Fibroblast of skin of left quadriceps (primary cell): Measurements from ENCODE around the gene HDAC8.
"Not testable (repeated sequence)": the region's sequence is repeated elsewhere in the genome, so short reads cannot be mapped to it uniquely, and the experiment has no call there.

Source experiments
- DNase-seq, 2 experiments: peaks; one replicate each; pipeline ENCODE4 v3.0.0-alpha.2; 2013; ENCODE audit warnings: low read depth in 2 of 2

Gene HDAC8

DNA sequence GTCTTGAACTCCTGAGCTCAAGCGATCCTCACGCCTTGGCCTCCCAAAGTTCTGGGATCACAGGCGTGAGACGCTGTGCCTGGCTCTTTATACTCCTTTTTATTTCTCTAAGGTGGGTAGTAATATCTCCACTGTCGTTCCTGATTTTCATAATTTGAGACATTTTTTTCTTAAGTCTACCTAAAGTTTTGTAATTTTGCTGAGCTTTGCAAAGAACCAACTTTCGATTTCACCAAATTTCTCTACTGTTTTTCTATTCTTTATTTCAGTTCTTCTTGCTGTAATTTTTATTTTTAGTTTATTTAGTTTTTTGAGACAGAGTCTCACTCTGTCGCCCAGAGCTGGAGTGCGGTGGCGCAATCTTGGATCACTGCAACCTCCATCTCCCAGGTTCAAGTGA lies 196.5 kb downstream of the HDAC8 start:
- no peak for DNase-seq

DNA sequence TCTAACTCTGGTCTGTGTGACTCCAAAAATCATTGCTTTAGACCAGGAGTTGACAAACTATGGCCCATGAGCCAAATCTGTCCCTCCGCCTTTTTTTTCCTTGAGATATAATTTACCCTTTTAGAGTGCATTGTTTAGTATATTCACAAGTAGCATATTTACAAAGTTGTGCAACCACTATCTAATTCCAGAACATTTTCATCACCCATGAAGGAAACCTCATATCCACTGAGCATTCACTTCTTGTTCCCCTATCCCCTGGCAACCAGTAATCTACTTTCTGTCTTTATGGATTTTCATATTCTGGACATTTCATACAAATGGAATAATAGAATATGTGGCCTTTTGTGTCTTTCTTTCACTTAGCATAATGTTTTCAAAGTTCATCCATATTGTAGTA lies 199.5 kb downstream of the HDAC8 start:
- no peak for DNase-seq

DNA sequence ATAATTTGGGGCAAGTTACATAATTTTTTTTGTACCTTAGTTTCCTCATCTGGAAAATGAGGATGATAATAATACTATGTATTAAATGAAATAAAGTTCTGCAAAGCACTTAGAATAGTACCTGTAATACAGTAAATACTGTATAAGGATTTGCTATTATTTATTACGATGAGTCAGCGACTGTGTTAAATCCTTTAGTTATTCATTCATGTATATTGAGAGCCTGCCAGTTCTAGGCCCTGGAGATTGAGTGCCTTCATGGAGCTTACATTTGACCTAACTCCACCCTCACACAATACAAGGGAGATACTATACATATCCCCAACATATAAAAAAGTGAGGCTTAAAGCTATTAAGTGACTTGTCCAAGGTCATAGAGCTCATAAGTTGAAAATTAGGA lies 199.9 kb downstream of the HDAC8 start:
- no peak for DNase-seq

DNA sequence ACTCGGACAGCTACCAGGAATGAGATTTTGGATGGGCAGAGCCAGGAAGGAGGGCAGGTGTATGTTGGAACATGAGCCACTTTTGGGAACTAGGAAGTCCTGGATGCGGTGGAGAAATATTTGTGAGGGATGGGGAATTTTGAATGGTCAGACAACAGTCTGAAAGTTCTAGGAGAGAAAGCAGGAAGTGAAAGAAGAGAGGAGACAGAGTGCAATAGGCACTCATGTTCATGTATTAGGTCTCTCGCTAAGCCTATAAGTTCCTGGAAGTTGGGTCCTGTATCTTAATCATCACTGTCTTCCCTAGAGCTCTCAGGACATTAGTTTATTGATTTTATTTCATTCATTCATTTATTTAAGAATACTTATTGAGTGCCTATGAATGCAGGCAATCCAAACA lies 201.2 kb downstream of the HDAC8 start:
- no peak for DNase-seq

DNA sequence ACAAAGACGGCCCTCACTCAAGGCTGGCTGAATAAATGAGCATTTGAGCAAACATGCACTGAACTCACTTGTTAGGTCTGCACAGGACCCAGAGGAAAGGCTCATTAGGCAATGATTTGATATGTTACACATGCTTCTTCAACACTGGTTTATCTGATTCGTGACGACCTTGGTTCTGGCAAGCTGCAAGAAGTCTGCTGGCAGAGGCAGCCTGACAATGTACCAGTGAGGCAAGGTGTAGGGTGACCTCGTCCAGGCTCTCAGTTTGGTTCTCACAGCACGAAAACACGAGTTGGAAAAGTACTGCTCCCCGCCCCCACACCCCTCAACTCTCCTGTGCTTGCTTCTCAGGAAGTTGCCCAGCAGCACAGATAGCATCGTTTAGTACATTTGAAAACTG lies 203.8 kb downstream of the HDAC8 start:
- no peak for DNase-seq

DNA sequence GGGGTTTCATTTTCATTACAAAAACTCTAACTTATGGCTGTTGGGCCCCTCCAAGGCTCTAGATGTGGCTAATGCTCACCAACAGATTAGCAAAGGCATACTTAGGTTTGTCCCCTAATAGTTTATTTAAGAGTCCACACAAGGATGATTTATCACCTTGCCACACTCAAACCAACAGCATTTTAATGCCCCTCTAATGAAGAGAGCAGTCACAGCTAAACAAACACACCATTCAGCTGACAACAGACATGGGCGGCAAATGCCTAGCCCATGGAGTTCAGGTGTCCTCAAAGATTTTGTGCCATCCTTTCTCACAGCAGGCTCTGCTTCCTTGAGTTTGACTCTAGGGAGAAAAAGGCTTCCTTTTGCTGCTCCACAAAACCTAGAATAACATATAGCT lies 205.1 kb downstream of the HDAC8 start:
- DNase-seq, result no peak

DNA sequence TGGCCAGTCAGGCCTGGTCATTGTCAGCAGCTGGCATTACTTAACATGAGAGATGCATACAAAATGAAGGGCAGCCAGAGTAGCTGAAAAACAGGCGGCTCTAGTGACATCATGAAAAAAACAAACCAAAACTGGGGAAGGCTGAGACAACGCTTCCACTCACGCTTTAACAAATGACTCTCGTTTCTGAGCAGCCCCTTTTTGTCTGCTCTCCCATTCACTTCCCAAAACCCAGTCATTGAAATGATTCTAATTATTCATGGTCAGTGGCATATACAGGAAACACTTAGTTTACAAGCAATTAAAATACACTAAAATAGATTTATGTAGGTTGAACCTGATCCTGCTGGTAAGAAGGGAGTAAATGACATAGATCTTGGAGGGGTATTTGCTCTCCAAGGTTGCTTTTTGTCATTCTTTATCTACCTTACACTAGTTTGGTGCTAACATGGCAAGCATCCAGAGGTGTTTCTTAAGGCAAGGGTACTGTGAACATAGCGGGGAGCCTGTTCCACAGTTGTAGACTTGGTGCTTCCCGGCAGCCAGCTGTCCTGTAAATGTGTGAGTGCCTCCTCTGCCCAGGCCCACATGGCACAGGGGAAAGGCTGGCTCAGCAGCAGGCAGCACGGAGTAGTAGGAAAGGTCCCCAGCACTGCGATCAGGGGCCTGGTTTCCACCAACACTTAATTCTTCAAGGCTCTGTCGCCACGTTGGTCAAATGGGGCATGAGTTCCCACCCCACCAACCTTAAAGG lies 205.8 kb downstream of the HDAC8 start:
- DNase-seq, result no peak

DNA sequence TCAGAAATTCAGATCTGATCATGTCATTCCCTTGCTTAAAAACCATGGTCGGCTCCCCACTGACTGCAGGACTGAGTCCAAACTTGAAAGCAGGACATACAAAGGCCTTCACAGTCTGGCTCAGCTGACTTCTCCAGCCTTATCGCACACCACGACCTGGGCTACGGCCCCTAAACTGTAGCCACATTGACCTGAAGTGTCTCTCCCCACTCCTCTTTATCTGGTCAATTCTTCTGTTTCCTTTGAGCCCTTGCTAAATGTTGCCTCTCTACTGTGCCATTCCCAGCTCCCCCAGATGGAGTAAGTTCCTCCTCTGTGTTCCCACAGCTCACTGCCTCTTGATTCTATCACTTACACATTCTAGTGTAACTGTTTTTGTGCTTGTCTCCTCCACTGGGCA lies 206.5 kb downstream of the HDAC8 start:
- DNase-seq, result no peak

DNA sequence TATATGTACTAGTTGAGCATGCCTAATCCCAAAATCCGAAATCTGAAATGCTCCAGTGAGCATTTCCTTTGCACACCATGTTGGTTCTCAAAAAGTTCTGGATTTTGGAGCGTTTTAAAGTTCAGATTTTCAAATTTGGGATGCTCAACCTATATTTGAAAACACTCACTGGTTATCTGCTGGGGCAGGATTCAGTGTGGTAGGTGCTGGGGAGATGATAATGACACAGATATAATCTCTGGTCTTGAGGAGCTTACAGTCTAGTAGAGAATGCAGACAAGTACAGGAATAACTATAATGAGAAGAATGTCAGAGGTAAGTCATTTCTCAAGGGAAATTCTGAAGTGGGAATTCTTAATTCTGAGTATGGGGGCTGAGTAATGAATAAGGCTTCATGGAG lies 207.5 kb downstream of the HDAC8 start:
- DNase-seq, result no peak

DNA sequence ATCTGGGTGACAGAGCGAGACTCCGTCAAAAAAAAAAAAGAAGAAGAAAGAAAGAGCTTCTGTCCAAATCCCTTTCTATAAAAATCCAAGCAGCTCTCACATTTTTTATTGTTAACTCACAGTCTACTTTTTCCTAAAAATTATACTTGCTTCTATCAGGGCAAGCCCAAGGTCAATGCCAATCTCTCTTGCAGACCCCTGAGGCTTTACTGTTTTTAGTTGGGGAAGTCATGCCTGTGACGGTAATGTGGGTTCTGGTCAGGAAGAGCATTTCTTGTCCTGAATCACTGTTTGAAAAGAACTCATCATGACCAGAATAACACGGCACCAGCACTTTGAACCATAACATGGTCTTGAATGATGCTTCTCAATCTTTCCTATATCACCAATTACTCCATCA lies 212.3 kb downstream of the HDAC8 start:
- DNase-seq, result no peak

DNA sequence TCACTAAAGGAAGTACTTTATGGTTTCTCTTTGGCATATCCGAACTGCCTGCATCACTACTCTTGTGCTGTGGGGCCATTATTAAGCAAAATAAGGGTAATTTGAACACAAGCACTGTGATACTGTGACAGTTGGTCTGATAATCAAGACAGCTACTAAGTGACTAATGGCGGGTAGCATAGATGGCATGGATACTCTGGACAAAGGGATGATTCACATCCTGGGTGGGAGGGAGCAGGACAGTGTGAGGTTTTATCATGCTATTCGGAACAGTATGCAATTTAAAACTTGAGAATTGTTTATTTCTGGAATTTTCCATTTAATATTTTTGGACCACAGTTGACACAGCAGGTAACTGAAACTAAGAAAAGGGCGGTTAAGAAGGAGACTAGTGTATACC lies 214.3 kb downstream of the HDAC8 start:
- no peak for DNase-seq

DNA sequence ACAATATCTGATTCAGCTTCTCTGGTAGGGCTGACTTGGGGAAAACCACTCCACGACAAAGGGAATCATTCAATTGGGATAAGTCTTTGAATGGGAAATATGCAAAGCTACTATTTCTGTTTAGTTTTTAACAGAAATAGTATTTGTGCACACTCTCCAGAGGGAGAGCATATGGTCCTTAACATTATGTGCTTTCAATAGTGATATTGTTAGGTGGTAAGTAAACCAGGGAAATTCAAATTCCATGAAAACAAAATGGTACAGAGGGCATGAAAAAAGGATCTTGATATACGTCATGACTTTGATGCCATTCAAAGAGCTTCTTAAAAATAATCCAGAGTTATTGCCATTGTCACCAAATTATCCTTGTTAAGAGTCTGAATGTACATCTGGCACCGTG lies 219.9 kb downstream of the HDAC8 start:
- no peak for DNase-seq

DNA sequence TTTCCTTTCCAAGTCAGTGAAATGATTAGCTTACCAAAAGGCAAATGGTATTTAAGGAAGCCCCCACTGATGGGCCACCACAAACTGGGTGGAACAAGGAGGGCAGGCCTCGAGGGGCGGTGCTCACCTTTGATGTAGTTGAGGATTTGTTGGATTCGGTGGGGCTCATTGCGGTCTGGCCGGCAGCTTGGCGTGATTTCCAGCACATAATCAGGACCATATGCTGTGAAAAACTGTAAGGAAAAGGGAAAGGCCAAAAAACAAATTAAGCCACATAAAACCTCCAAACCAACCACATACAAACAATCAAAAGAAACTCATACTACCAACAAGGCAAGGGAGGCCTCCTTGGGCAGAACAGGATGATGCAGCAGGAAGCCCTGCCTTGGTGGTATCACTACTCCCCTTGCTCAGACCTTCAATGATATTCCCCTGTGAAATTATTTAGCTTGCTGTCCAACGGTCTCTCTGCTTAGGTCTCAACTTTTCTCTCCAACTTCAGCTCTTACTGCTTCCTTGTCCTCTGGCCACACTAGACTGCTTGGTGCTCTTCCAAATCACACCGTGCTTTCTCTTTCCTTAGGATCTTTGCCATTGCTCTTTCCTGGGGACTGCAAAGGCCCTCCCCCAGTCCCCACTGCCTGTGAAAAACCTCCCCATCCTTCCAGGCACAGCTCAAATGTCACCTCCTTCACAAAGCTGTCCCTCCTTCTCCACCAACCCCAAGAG lies 220.9 kb downstream of the HDAC8 start:
- DNase-seq, result peak; percentile 42 to 54

DNA sequence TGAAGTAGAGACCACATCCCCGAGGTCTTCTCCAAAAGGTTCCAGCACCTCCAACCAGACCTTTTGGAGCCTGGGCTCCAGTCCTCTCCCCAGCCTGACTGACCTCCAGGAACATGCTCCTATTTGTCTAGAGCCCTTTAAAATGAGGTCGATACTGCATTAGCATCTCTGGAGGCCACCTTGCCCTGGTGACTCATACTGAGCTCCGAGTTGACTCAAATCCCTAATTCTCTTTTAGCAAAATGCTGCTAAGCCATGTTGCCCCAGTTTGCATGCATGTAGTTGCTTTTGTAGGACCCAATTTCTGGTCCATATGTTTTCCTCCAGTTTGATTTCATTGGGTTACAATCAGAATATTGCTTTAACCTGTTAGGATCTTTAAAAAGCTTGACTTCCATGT lies 223.5 kb downstream of the HDAC8 start:
- DNase-seq, result no peak

DNA sequence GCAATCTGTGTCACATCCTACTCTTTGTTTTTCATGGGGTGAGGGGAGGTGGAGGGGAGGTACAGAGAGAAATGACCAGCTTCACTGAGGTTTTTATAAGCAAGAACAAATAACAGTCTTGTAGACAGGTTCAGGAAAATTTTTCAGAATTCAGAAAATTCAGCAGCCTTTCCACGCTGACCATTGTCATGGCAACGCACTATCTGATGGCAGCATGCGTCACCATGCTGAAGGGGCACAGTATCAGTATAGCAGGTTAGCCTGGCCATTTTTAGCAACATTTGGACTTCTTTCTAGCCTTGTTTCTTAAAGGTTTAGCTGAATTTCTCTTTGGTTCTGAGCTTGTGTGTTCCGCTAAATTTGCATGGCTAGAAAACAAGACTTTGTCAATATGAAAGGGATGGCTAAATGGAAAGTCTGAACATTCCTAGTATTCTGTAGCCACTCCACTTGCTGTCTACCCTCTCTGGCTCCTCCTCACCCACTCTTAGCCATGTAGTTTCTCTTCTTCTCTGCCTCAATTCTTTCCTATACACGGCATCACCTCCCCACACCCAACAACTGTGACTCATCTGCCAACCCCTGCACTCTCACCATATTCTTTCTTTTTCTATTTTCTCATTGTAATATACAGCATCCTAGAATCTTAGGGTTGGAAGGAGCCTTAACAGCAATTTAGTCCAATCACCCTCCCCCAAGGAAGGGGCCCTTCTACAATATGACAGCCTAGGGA lies 224.2 kb downstream of the HDAC8 start:
- no peak for DNase-seq

DNA sequence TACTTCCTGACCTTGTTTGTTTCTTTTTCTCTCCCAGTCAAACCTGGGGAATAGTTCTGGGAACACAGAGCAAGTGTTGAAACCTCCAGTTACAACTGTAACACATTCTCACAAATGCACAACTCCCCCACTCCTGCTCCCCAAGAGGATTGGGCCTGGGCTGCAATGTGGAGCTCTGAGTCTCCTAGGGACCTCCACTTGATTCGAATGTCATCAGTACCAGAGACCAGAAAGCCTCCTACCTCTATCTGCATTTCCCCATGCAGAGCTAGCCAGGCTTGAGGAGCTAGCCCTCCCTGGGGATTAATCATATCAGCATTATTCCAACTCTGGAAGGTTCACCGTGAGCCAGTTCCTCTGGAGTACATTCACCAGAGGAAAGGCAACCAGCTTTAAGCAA lies 225.3 kb downstream of the HDAC8 start:
- no peak for DNase-seq

DNA sequence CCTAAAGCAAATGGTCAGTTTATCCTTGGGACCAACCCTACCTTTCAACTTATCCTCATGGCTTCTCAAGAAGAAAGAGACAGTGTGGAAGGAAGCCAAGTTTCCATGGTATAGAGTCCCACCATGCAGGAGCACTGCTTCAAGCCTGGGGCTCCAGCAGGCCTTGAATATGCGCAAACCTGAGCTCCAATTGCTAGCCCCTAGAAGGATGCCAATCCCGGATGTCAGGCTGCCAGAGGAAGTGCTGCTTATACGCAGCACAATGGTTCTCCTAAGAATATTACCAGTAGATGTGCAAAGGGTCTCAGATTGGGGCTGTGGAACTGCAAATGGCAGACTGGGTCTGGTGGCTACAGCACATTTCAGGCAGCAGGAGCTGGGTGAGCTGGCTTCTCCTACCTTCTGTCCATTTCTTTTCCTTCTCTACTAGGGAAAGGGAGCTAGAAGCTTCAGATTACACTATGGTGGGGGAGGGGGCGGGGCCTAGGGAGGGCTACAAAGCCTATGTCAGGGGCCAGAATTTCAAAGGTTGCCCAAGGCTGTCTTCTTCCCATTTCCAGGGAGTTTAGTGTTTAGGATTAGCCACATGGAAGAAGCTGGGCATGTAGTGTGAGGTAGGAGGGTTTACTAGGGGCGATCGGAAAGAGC lies 226.2 kb downstream of the HDAC8 start:
- no peak for DNase-seq

DNA sequence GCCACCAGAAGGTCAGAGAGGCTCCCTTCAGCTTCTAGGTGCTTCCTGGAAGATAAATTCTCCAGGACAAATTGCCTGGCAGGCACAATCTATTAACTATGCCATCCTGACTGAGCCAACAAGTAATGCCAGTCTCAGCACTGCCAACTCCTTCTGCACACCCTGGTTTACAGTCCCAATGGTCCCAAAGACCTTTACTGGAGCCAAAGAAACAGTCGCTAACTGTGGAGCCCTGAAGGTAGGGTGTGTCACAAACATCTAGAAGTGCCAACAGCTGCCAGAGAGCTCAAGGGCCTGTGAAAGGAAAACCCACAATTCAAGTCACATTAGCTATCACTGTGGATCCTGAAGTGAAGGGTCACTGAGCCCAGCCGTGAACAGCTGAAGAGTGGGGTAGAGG lies 232.0 kb downstream of the HDAC8 start:
- no peak for DNase-seq

DNA sequence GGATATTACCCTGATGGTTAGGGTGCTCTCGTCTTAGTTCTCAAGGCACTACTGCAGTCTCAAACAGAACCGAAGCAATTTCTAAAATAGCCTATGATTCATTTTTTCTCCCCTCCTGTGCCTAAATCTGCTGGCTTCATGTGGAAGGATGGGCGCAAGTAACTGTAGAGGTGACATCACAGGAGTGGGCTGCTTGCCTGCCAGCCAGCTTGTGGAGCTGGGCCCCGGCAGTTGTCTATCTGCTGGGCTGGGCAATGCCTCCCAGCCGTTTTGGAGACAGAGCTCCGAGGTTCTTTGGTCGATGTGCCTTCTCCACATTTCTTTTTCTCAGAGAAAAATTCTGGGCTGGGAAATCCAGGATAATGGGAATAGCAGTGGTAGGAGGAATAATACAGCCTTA lies 232.6 kb downstream of the HDAC8 start:
- DNase-seq, result no peak

DNA sequence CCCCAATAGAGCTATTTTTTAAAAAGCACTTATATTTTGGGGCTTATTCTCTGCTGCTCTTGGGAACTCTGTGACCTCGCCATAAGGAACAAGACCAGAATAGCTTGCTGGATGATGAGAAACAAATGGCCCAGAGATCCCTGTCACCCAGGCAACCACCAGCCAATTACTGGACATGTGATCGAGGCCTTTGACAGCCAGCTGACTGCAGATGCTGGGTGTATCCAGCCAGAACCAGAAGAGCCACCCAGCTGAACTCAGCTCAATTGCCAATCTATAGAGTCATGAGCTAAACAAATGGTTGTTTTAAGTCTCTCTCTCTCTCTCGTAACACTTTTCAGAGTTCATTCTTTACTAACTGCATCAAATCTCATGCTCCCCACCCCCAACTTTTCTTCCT lies 242.5 kb downstream of the HDAC8 start:
- no peak for DNase-seq

DNA sequence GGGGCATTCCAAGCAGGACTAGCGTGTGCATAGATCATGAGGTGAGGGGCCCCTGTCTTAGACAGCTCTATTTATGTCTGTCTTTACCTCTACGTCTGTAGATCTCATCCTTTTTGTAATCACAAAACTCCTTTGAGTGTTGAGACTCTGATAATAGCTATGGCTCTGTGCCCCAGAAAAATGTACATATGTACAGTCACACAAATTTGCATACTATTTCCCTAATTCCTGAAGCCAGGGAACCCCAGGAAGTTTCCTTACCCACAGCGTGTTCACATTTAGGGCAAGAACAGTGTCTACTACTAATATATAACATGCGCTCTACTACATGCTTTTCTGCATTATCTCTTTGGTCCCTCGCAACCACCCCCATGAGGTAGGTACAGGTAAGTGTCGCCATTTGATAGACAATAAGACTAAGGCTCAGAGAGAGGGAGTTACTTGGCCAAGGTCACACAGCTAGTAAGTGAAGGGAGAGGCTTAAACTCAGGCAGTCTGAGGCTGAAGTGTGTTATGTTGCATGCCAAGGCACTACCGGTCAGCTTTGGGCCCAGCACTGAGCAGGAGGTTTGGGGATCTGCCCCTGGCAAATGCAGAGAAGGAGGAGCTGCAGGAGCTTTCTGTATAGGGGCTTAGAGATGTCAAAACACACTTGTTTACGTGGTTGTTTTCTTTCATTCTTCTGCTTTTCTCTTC lies 245.9 kb downstream of the HDAC8 start:
- no peak for DNase-seq

DNA sequence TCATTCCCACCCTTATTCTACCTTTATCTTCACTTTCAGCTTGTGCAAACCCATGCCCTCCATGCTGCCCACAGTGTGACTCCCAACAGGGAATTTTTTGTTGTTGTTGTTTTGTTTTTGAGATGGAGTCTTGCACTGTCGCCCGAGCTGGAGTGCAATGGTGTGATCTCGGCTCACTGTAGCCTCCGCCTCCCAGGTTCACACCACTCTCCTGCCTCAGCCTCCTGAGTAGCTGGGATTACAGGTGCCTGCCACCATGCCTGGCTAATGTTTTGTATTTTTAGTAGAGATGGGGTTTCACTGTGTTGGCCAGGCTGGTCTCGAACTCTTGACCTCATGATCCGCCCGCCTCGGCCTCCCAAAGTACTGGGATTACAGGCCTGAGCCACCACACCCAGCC lies 253.0 kb downstream of the HDAC8 start:
- DNase-seq, result not testable (repeated sequence)
